T-helper 17 cell (primary cell): ENCODE measurements around the gene P3H3. TPM values are rescaled to one million over a fixed set of nuclear protein-coding genes. Genes with fewer than 3 reads are reported as not detected.

Experiments used
- ATAC-seq: fragments of 150-1000 bp; cut with Tn5 transposase; 2 replicates; pipeline ENCODE4 v1.10.0; 2021; ENCODE audit warnings: mild to moderate bottlenecking, moderate library complexity
- DNase-seq, 3 donors: peaks; one replicate each; pipeline versions ENCODE4 v3.0.0 to v3.0.0-alpha.2; 2020 to 2021
- H3K9me3 ChIP-seq: one replicate; pipeline ENCODE4 v1.7.0; 2013; ENCODE audit warnings: low read length, mild to moderate bottlenecking; ENCODE audit not compliant: control insufficient read depth, poor library complexity, severe bottlenecking
- H3K27ac Mint-ChIP-seq: one replicate; pipeline ENCODE4 v1.8.0; 2022; ENCODE audit warnings: mild to moderate bottlenecking, moderate library complexity, mixed read lengths
- H3K27me3 Mint-ChIP-seq: one replicate; pipeline ENCODE4 v1.8.0; 2022; ENCODE audit warnings: mixed read lengths
- H3K36me3 Mint-ChIP-seq: one replicate; pipeline ENCODE4 v1.8.0; 2022; ENCODE audit warnings: low read depth, mixed read lengths
- H3K4me1 Mint-ChIP-seq: one replicate; pipeline ENCODE4 v1.8.0; 2022; ENCODE audit warnings: mild to moderate bottlenecking, mixed read lengths
- H3K4me3 Mint-ChIP-seq: one replicate; pipeline ENCODE4 v1.8.0; 2022; ENCODE audit warnings: mild to moderate bottlenecking, moderate library complexity, mixed read lengths
- total RNA-seq, 4 donors: library from RNA in 2 of 4; stranded (reverse) in 2 of 4; gene quantifications; one replicate each; pipeline ENCODE4 v1.2.3 and lab custom pipeline; 2022 to 2026

The P3H3 gene, protein sequence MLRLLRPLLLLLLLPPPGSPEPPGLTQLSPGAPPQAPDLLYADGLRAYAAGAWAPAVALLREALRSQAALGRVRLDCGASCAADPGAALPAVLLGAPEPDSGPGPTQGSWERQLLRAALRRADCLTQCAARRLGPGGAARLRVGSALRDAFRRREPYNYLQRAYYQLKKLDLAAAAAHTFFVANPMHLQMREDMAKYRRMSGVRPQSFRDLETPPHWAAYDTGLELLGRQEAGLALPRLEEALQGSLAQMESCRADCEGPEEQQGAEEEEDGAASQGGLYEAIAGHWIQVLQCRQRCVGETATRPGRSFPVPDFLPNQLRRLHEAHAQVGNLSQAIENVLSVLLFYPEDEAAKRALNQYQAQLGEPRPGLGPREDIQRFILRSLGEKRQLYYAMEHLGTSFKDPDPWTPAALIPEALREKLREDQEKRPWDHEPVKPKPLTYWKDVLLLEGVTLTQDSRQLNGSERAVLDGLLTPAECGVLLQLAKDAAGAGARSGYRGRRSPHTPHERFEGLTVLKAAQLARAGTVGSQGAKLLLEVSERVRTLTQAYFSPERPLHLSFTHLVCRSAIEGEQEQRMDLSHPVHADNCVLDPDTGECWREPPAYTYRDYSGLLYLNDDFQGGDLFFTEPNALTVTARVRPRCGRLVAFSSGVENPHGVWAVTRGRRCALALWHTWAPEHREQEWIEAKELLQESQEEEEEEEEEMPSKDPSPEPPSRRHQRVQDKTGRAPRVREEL
- 1 to 10 TPM in 1 of 2 donors, under 1 TPM in 1; 0.97 to 1.3 TPM for total RNA-seq
- 0.38 to 1.3 reads per million in 2 donors for total RNA-seq (lab: John Stamatoyannopoulos, UW)

DNA sequence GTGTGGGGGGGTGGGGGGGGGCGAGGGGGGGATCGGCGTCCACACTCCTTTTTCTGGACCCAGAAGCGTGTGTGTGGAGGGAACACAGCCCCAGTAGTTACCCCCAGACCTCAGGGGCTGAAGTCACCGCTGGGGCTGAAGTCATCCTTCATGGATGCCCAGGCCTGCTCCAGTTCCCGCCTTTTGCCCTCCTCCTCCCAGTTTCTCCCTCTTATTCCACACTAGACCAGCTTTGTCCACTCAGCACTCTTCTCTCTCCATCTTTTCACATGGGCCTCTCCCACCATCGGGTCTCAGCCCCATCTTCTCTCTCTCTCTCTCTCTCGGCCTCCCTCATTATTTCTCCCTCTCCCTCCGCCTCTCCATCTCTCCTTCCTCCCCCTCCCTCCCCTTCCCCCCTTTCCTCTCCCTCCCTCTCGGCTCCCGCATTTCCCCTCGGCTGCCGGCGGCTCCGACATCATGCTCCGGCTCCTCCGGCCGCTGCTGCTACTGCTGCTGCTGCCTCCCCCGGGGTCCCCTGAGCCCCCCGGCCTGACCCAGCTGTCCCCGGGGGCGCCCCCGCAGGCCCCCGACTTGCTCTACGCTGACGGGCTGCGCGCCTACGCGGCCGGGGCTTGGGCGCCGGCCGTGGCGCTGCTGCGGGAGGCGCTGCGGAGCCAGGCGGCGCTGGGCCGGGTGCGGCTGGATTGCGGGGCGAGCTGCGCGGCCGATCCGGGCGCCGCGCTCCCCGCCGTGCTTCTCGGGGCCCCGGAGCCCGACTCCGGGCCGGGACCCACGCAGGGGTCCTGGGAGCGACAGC is at the start of gene P3H3:
Gene P3H3, plus strand, starts transcription at position 426 of the 799 bp plus-strand sequence. Its CDS starts 34 bp downstream, at position 460.
- no peaks in the 10 kb centered on the region for H3K9me3 ChIP-seq
- peak within 1 kb of the TSS; percentile 92 for H3K27ac Mint-ChIP-seq
- ATAC-seq (peak; percentile 58), DNase-seq (peak in 1 of 3 donors; percentile 25)
- H3K36me3 Mint-ChIP-seq: peaks cover 7% of the 10 kb centered on the region
- peaks cover 51% of the 10 kb centered on the region for H3K27me3 Mint-ChIP-seq
- peak within 1 kb of the TSS; percentile 95 for H3K4me3 Mint-ChIP-seq
- peaks cover 22% of the 10 kb centered on the region for H3K4me1 Mint-ChIP-seq

DNA sequence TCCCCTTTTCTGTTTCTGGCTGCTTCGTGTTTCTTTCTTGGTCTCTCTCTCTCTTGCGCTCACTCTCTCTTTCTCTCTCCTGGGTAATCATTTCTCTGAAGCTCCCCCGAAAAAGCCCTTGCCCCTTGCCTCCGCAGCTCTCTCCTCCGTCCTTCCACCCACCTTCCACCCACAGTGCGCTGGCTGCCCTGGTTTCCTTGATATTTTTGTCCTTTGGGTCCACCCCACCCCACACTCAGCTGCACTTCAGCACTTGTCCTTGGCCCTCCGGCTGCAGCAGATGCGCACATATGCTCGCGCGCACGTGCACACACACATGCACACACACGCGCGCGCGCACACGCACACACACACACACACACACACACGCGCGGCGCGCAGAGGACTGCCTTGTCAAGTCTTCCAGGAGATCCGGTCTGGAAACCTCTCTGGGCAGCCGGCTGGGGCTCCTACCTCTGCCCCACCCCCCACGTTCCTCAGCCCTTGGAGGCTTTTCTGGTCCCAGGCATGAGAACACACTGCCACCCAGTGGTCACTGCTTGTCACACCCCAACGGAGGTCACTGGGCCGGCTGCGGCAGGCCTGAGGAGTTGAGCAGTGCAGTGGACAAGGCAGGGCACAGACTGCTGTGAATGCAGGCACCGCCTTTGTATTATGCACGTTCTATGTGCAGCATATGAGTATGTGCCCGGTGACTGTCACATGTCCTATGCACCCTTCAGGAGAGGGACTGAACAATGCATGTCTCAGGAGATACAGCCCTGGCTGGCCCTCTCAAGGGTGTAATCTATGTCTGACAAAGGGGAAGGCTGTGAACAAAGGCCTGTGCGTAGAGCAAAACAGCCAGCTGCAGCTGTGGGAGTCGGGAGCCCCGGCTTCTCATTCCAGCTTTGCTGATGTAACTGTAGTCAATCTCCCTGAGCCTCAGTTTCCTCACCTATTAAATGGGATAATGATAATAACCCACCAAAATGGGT is 49.3 kb upstream of the P3H3 start:
- H3K4me1 Mint-ChIP-seq: peaks cover 28% of the 10 kb centered on the region
- ATAC-seq (peak; percentile 91), DNase-seq (peak; percentile 71 to 79 (median 78))
- H3K36me3 Mint-ChIP-seq: peaks cover 11% of the 10 kb centered on the region
- peaks cover 32% of the 10 kb centered on the region for H3K27me3 Mint-ChIP-seq
- H3K27ac Mint-ChIP-seq: peak overlapping the region; percentile 77
- peak overlapping the region; percentile 96 for H3K4me3 Mint-ChIP-seq
- H3K9me3 ChIP-seq: no peaks in the 10 kb centered on the region

DNA sequence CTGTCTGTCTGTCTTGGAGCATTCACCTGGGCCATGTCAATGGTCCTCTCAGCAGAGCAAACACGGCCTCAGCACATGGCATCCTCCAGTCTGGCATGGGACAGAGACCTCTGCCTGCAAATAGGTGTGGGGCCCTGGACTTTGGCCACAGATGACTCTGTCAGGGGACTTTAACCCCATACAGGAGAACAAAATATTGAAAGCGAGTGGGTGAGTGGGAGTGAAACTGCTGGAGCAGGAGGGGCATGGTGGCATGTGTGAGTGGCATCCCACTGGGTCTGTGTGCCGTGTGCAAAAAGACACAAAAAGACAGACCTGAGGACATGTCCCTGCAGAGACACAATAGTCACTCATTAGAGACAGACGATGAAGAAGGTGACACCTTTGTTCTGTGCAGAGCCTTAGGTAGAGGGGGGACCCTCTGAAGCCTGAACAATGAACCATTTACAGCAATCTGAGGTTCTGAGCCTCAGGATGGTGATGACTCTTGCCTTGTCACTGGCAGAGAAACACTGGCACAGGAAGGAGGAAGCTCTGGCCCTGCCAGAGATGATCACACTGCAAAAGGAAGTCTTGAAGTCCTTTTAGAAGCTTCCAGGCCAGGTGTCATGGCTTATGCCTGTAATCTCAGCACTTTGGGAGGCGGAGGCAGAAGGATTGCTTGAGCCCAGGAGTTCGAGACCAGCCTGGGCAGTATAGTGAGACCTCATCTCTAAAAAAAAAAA is 48.3 kb upstream of the P3H3 start:
- Mint-ChIP-seq H3K27ac (peak overlapping the region; percentile 77), H3K27me3 (peaks cover 22% of the 10 kb centered on the region), H3K36me3 (peaks cover 7% of the 10 kb centered on the region), H3K4me3 (peak overlapping the region; percentile 96), H3K4me1 (peaks cover 25% of the 10 kb centered on the region)
- H3K9me3 ChIP-seq: no peaks in the 10 kb centered on the region
- no peak for DNase-seq
- ATAC-seq: no peak

DNA sequence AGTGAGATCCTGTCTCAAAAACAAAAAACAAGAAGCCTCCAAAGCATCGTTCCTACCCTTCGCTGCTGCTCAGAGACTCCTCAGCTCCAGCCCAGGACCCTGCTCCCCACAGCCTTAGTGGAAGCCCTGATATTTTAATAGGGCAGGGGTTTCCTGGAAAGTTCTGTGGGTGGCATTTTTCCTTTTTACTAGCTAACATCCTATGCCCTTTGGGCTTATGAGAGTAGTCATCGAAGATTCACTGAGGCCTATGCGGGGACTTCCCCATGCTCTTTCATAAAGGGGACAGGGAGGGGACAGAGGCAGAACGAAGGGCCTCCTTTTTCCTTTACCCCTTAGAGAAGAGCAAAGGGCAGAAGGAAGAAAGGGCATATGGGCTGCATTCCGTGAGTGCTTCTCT is 47.6 kb upstream of the P3H3 start:
- Mint-ChIP-seq H3K27me3 (peaks cover 15% of the 10 kb centered on the region), H3K4me1 (peaks cover 24% of the 10 kb centered on the region), H3K27ac (no peak overlapping the region), H3K4me3 (no peak overlapping the region), H3K36me3 (peaks cover 7% of the 10 kb centered on the region)
- H3K9me3 ChIP-seq: no peaks in the 10 kb centered on the region
- no peak for DNase-seq
- ATAC-seq: no peak

DNA sequence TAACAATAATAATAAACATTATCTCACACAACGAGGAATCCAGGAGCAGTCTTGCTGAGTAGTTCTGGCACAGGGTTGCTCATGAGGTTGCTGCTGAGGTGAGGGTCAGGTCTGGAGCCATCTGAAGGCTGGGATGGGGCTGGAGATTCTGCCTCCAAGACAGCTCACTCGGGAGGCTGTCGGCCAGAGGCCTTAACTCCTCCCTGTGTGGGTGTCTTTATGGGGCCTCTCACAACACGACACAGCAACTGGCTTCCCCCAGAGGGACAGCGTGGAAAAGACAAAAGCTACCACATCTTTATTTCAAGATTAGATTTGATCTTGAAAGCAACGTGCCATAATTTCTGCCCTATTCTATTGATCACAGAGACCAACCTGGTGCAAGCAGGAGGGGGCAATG is 46.1 kb upstream of the P3H3 start:
- peaks cover 6% of the 10 kb centered on the region for H3K27me3 Mint-ChIP-seq
- H3K9me3 ChIP-seq: no peaks in the 10 kb centered on the region
- peaks cover 36% of the 10 kb centered on the region for H3K4me1 Mint-ChIP-seq
- H3K36me3 Mint-ChIP-seq: peaks cover 4% of the 10 kb centered on the region
- ATAC-seq (no peak), DNase-seq (no peak)
- H3K27ac Mint-ChIP-seq: peak overlapping the region; percentile 65
- H3K4me3 Mint-ChIP-seq: no peak overlapping the region

DNA sequence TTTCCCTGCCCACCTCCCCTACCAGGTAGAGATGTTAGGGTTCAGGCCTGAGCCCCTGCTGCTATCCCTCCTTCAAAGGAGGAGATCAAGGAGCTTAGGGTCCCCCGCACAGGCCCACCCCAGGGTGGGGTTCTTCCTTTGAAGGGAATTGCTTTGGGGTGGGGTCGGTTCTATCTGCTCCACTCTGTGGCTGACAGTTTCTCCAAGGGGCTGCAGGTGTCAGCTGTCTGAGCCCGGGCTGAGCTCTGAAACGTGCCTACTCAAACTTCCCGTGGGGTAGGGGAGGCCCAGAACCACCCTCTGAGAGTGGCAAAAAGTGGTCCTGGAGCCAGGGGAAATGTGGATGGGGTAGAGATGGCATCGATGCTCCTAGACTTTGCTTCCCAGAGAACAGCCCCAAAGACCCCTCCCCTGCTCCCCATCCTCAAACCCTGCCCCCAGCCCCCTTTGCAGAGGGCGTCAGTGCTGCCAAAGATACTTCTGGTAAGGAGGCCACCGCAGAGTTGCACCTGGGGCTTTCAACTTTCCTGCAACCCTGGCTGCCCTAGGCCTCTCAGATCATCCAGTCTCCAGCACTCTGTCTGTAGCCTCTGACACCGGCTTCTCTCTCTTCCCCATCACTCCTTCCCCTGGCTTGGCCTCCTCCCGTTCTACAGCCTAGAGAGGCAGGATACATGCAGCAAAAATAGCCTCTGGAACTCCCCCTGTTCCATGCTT is 45.2 kb upstream of the P3H3 start:
- H3K36me3 Mint-ChIP-seq: peaks cover 4% of the 10 kb centered on the region
- H3K27me3 Mint-ChIP-seq: peaks cover 6% of the 10 kb centered on the region
- peak overlapping the region; percentile 50 for H3K4me3 Mint-ChIP-seq
- H3K9me3 ChIP-seq: no peaks in the 10 kb centered on the region
- H3K27ac Mint-ChIP-seq: no peak overlapping the region
- DNase-seq (no peak), ATAC-seq (no peak)
- H3K4me1 Mint-ChIP-seq: peaks cover 36% of the 10 kb centered on the region

DNA sequence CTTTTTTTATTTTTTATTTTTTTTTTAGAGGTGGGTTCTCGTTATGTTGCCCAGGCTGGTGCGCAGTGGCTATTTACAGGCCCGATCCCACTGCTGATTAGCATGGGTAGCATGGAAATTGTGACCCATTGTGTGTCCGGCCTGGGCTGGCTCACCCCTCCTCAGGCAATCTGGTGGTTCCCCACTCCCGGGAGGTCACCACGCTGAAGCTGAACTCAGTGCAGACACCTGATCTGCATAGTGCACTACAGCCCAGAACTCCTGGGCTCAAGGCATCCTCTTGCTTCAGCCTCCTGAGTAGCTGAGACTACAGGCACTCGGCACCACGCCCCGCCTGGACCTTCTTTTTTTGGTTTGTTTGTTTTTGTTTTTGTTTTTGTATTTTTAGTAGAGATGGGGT is 44.4 kb upstream of the P3H3 start:
- ATAC-seq (no peak), DNase-seq (no peak)
- H3K27me3 Mint-ChIP-seq: peaks cover 1% of the 10 kb centered on the region
- H3K4me3 Mint-ChIP-seq: no peak overlapping the region
- H3K27ac Mint-ChIP-seq: peak overlapping the region; percentile 29
- H3K36me3 Mint-ChIP-seq: no peaks in the 10 kb centered on the region
- peaks cover 34% of the 10 kb centered on the region for H3K4me1 Mint-ChIP-seq
- H3K9me3 ChIP-seq: no peaks in the 10 kb centered on the region

DNA sequence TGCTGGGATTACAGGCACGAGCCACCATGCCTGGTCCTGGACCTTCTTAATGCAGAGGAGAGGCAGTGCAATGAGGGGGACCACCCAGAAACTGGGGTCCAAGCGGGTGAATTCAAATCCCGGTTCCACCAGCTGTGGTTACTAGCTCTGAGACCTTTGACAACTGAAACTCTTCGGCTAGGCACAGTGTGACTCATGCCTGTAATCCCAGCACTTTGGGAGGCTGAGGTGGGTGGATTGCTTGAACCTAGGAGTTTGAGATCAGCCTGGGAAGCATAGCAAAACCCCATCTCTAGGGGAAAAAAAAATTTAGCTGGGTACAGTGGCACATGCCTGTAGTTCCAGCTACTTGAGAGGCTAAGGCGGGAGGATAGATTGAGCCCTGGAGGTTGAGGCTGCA is 43.9 kb upstream of the P3H3 start:
- no peak for ATAC-seq
- Mint-ChIP-seq H3K27me3 (no peaks in the 10 kb centered on the region), H3K36me3 (no peaks in the 10 kb centered on the region), H3K27ac (peak overlapping the region; percentile 92), H3K4me1 (peaks cover 35% of the 10 kb centered on the region), H3K4me3 (no peak overlapping the region)
- no peak for DNase-seq
- H3K9me3 ChIP-seq: no peaks in the 10 kb centered on the region

DNA sequence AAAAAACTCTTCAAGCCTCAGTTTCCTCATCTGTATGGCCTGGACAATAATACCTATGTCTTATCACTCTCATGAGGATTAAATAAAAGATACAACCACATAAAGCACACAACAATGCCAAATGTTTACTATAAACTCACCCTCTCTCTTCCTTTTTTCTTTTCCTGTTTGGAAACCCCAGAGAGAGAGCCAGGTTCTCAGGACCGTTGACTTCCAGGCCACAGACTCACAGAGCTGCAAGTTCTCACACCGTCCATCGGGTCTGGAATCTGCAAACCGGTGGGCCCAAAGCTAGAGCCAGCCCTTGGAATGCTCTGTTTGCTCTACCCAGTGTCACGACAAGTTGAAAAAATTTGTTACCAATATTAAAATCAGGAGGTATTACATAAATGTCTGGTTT is 43.4 kb upstream of the P3H3 start:
- H3K4me1 Mint-ChIP-seq: peaks cover 38% of the 10 kb centered on the region
- H3K36me3 Mint-ChIP-seq: peaks cover 1% of the 10 kb centered on the region
- no peak for ATAC-seq
- peak overlapping the region; percentile 92 for H3K27ac Mint-ChIP-seq
- no peaks in the 10 kb centered on the region for H3K9me3 ChIP-seq
- H3K27me3 Mint-ChIP-seq: no peaks in the 10 kb centered on the region
- no peak overlapping the region for H3K4me3 Mint-ChIP-seq
- no peak for DNase-seq

DNA sequence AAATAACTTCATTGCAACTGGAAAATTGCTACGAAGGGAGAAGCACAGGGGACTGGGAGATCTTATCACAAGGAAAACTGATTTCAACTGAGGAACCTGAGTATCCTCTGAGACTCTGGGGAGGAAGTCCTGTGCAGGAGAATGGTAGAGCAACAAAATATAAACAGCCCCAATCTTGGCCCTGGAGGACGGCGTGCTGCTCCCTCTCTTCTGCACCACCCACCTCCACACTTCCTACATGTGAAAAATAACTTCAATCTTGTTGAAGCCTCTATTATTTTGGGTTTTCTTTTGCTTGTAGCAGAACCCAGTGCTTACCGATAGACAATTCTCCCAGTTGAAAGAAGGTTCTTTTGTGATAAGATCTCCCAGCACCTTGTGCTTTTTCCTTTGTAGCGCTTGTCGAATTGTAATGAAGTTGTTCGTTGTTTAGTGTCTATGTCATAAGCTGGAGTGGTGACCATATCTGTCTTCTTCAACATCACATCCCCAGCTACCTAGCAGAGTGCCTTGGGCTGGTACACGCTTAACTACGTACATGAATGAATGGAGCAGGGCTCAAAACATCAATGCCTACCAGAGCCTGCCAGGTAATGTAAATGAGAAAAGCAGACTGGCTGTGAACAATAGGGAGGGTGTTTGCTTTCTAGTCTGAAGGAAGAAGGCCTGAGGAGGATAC is 41.7 kb upstream of the P3H3 start:
- peak; percentile 55 for ATAC-seq
- no peaks in the 10 kb centered on the region for H3K9me3 ChIP-seq
- no peak for DNase-seq
- H3K4me3 Mint-ChIP-seq: peak overlapping the region; percentile 87
- peaks cover 2% of the 10 kb centered on the region for H3K36me3 Mint-ChIP-seq
- peaks cover 41% of the 10 kb centered on the region for H3K4me1 Mint-ChIP-seq
- H3K27me3 Mint-ChIP-seq: no peaks in the 10 kb centered on the region
- H3K27ac Mint-ChIP-seq: peak overlapping the region; percentile 92

DNA sequence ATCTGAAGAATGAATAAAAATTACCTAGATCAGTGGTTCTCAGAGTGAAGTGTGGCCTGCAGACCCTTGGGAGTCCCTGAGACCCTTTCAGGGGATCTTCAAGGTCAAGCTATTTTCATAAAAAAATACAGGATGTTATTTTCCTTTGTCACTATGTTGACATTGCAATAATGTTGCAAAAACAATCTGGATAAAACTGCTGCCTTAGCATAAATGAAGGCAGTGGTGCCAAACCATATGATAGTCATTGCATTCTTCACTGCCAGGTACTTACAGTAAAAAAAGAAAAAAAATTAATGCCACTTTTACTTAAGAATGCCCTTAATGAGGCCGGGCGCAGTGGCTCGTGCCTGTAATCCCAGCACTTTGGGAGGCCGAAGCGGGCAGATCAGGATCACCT is 40.9 kb upstream of the P3H3 start:
- no peaks in the 10 kb centered on the region for H3K9me3 ChIP-seq
- Mint-ChIP-seq H3K27ac (peak overlapping the region; percentile 92), H3K4me3 (peak overlapping the region; percentile 87), H3K4me1 (peaks cover 49% of the 10 kb centered on the region), H3K36me3 (peaks cover 2% of the 10 kb centered on the region), H3K27me3 (no peaks in the 10 kb centered on the region)
- ATAC-seq (no peak), DNase-seq (no peak)
